GM18526 (cell line): ENCODE data around the gene SGCB.

ENCODE experiments used
- POLR2A ChIP-seq: IDR thresholded peaks from 3 replicates; pipeline ENCODE4 v1.6.1; 2011; ENCODE audit not compliant: insufficient read length; ENCODE audit errors: extremely low read depth

SGCB gene

GRCh38 chr4:52037689-52038102 is 403 bp downstream of the SGCB start:
- no peak for TF ChIP-seq POLR2A

GRCh38 chr4:52036886-52037530 is 1.1 kb downstream of the SGCB start:
- TF ChIP-seq POLR2A, result no peak

- TF ChIP-seq POLR2A, result no peak
Measured at GRCh38 chr4:52035190-52035589, 2.9 kb downstream of the SGCB start.

- no peak for TF ChIP-seq POLR2A
Measured at GRCh38 chr4:52032005-52032404, 6.1 kb downstream of the SGCB start.

- TF ChIP-seq POLR2A, result no peak
Measured at GRCh38 chr4:52028970-52029369, 9.1 kb downstream of the SGCB start.

- no peak for TF ChIP-seq POLR2A
Measured at GRCh38 chr4:52019936-52020657, 18.0 kb downstream of the SGCB start, which contains the start of gene LRRC66. TSS of gene LRRC66 (minus strand) at chr4:52020363. CDS start at chr4:52017613, 2,750 bp downstream.

GRCh38 chr4:52017814-52018213 is 20.3 kb downstream of the SGCB start:
- no peak for TF ChIP-seq POLR2A

GRCh38 chr4:52016981-52017380 is 21.1 kb downstream of the SGCB start:
- no peak for TF ChIP-seq POLR2A

- TF ChIP-seq POLR2A, result no peak
Measured at GRCh38 chr4:52015366-52015765, 22.7 kb downstream of the SGCB start.

- TF ChIP-seq POLR2A, result no peak
Measured at GRCh38 chr4:52014903-52015302, 23.2 kb downstream of the SGCB start.

- TF ChIP-seq POLR2A, result no peak
Measured at GRCh38 chr4:52012651-52013050, 25.4 kb downstream of the SGCB start.

- TF ChIP-seq POLR2A, result no peak
Measured at GRCh38 chr4:52010986-52011385, 27.1 kb downstream of the SGCB start.

GRCh38 chr4:52006887-52007286 is 31.2 kb downstream of the SGCB start:
- TF ChIP-seq POLR2A, result no peak

GRCh38 chr4:52005604-52006273 is 32.4 kb downstream of the SGCB start:
- TF ChIP-seq POLR2A, result no peak

- TF ChIP-seq POLR2A, result no peak
Measured at GRCh38 chr4:52004414-52004813, 33.7 kb downstream of the SGCB start.

GRCh38 chr4:52001616-52002015 is 36.5 kb downstream of the SGCB start:
- no peak for TF ChIP-seq POLR2A

- TF ChIP-seq POLR2A, result no peak
Measured at GRCh38 chr4:51999250-51999649, 38.8 kb downstream of the SGCB start.

- no peak for TF ChIP-seq POLR2A
Measured at GRCh38 chr4:51998837-51999236, 39.3 kb downstream of the SGCB start.
